HepG2 (cell line): ENCODE data around the gene OASL. TPM values are rescaled to one million over a fixed set of nuclear protein-coding genes. Genes with fewer than 3 reads are reported as not detected.

ENCODE experiments used
- ARNT ChIP-seq: fragments of 450-650 bp; IDR thresholded peaks from 2 replicates; pipeline ENCODE4 v1.6.1; 2017
- MED8 ChIP-seq: sonication (generic); formaldehyde crosslinking; IDR thresholded peaks from 2 replicates; pipeline ENCODE4 v1.8.1; 2023; ENCODE audit warnings: mild to moderate bottlenecking, missing genetic modification reagents; ENCODE audit not compliant: insufficient replicate concordance
- PCBP1 ChIP-seq: fragments of 200-400 bp; formaldehyde crosslinking; IDR thresholded peaks from 2 replicates; pipeline ENCODE4 v1.6.1; 2017; ENCODE audit warnings: mild to moderate bottlenecking, low read depth, low read length, borderline replicate concordance
- ZFP1 ChIP-seq: IDR thresholded peaks from 2 replicates; pipeline ENCODE4 v1.6.1; 2016
- ZNF232 ChIP-seq: sonication (generic); formaldehyde crosslinking; IDR thresholded peaks from 2 replicates; pipeline ENCODE4 v1.4.0; 2020; ENCODE audit warnings: missing genetic modification reagents, borderline replicate concordance
- ZNF543 ChIP-seq: sonication (generic); formaldehyde crosslinking; IDR thresholded peaks from 2 replicates; pipeline ENCODE4 v1.4.0; 2020; ENCODE audit warnings: mild to moderate bottlenecking, missing genetic modification reagents
- ZNF772 ChIP-seq: sonication (generic); formaldehyde crosslinking; IDR thresholded peaks from 2 replicates; pipeline ENCODE4 v1.5.0; 2020; ENCODE audit warnings: mild to moderate bottlenecking, missing genetic modification reagents
- polyA plus RNA-seq, 8 experiments: library from polyadenylated mRNA; depleted of rRNA in 3 of 8; stranded (reverse) in 7 of 8; unstranded in 1 of 8; fragments of >200 nt; fragmentation: Illumina TruSeq in 4 of 8; extraction: Trizol in 4 of 8; gene quantifications; 2 replicates each; pipeline versions ENCODE4 v1.2.1 to v1.2.3, GENCODE V29; 2011 to 2016; ENCODE audit warnings: low read depth in 4 of 8, missing spikeins in 1 of 8, mixed read lengths in 1 of 8; ENCODE audit not compliant: insufficient read depth in 1 of 8
- total RNA-seq, 5 experiments: library from RNA; depleted of rRNA; stranded (reverse); fragments of >200 nt; fragmentation: Illumina TruSeq; extraction: Trizol; gene quantifications; 2 replicates each; pipeline ENCODE4 v1.2.3, GENCODE V29; 2016; ENCODE audit warnings: low read depth in 1 of 5
- TF ChIP-seq, protein P1 (sequence below): sonication (generic); formaldehyde crosslinking; IDR thresholded peaks from 2 replicates; pipeline ENCODE4 v1.5.1; 2020; ENCODE audit warnings: mild to moderate bottlenecking, moderate library complexity, missing genetic modification reagents
- TF ChIP-seq, protein P2 (sequence below): sonication (generic); formaldehyde crosslinking; conservative IDR thresholded peaks from 2 replicates; pipeline ENCODE4 v1.4.0; 2020; ENCODE audit warnings: missing genetic modification reagents
- TF ChIP-seq, protein P3 (sequence below): IDR thresholded peaks from 2 replicates; pipeline ENCODE4 v1.6.1; 2012; ENCODE audit warnings: low read length, improper control_type of control experiment
- TF ChIP-seq, protein P4 (sequence below): sonication (generic); formaldehyde crosslinking; IDR thresholded peaks from 2 replicates; pipeline ENCODE4 v1.4.0; 2020; ENCODE audit warnings: missing genetic modification reagents, borderline replicate concordance
- TF ChIP-seq, protein P5 (sequence below): sonication (generic); formaldehyde crosslinking; IDR thresholded peaks from 2 replicates; pipeline ENCODE4 v1.8.0; 2022; ENCODE audit warnings: mild to moderate bottlenecking, missing genetic modification reagents, moderate library complexity
- TF ChIP-seq, protein P6 (sequence below): IDR thresholded peaks from 2 replicates; pipeline ENCODE4 v1.6.1; 2016; ENCODE audit warnings: missing compliant biosample characterization, missing genetic modification reagents, borderline replicate concordance

The OASL gene
- total and polyA plus RNA-seq, 2 of the 13 experiments (the other 11 are each of a cell fraction or from before 2014, with no cell fraction given) = 0.11 to 0.22 TPM

DNA sequence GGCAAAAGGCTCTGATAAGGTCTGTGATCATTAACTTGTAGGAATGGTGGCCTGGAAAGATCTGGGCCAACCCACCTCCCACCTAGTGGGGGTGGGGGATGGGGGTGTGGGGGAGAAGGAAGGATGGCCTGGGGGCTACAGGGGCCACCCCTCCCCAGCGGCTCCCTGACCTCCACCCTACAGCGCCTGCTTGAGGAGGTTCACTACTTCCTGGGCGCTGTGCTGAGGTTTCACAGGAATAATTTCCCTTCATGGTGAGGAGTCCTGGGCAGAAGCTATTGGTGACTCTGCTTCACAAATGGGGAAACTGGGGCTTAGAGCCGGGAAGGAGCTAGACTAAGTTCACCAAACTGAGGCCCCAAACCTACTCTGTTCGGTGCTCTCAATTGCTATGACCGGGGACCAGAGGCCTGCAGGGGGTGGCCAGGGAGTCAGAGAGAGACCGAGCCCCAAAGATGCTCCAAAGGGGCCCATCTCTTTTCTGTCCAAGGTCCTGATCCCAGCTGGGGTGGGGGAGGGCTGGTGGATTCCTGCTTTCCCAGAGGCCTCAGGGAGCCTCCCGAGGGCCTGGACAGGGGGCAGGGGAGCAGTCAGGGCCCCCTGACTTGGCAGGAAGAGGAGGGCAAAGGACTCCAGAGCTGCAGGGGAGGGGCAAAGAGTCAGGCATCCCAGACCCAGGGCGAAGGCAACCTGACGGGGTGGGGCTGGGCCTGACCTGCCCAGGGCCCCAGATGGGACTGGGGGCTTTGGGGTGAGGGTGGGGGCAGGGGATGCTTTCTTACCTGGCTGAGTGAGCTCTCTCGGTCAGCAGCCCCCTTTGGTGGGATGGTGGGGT is 59.0 kb downstream of the OASL start (continued):
- peak; percentile 77; the same call in 1 of the 2 replicates for TF ChIP-seq PCBP1
- TF ChIP-seq ZNF772 (CRISPR knock-in tag) = peak; percentile 80; the same call in 1 of the 2 replicates
- TF ChIP-seq ZFP1 (CRISPR knock-in tag) = no peak
- TF ChIP-seq, protein P1, sequence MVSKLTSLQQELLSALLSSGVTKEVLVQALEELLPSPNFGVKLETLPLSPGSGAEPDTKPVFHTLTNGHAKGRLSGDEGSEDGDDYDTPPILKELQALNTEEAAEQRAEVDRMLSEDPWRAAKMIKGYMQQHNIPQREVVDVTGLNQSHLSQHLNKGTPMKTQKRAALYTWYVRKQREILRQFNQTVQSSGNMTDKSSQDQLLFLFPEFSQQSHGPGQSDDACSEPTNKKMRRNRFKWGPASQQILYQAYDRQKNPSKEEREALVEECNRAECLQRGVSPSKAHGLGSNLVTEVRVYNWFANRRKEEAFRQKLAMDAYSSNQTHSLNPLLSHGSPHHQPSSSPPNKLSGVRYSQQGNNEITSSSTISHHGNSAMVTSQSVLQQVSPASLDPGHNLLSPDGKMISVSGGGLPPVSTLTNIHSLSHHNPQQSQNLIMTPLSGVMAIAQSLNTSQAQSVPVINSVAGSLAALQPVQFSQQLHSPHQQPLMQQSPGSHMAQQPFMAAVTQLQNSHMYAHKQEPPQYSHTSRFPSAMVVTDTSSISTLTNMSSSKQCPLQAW = peak; percentile 76
- TF ChIP-seq ZNF543 (CRISPR knock-in tag) = peak; percentile 89
- TF ChIP-seq MED8 (CRISPR knock-in tag) = peak; percentile 91
- TF ChIP-seq, protein P2, sequence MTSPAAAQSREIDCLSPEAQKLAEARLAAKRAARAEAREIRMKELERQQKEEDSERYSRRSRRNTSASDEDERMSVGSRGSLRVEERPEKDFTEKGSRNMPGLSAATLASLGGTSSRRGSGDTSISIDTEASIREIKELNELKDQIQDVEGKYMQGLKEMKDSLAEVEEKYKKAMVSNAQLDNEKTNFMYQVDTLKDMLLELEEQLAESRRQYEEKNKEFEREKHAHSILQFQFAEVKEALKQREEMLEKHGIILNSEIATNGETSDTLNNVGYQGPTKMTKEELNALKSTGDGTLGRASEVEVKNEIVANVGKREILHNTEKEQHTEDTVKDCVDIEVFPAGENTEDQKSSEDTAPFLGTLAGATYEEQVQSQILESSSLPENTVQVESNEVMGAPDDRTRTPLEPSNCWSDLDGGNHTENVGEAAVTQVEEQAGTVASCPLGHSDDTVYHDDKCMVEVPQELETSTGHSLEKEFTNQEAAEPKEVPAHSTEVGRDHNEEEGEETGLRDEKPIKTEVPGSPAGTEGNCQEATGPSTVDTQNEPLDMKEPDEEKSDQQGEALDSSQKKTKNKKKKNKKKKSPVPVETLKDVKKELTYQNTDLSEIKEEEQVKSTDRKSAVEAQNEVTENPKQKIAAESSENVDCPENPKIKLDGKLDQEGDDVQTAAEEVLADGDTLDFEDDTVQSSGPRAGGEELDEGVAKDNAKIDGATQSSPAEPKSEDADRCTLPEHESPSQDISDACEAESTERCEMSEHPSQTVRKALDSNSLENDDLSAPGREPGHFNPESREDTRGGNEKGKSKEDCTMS = no peak
- TF ChIP-seq ARNT = no peak
- TF ChIP-seq, protein P3, sequence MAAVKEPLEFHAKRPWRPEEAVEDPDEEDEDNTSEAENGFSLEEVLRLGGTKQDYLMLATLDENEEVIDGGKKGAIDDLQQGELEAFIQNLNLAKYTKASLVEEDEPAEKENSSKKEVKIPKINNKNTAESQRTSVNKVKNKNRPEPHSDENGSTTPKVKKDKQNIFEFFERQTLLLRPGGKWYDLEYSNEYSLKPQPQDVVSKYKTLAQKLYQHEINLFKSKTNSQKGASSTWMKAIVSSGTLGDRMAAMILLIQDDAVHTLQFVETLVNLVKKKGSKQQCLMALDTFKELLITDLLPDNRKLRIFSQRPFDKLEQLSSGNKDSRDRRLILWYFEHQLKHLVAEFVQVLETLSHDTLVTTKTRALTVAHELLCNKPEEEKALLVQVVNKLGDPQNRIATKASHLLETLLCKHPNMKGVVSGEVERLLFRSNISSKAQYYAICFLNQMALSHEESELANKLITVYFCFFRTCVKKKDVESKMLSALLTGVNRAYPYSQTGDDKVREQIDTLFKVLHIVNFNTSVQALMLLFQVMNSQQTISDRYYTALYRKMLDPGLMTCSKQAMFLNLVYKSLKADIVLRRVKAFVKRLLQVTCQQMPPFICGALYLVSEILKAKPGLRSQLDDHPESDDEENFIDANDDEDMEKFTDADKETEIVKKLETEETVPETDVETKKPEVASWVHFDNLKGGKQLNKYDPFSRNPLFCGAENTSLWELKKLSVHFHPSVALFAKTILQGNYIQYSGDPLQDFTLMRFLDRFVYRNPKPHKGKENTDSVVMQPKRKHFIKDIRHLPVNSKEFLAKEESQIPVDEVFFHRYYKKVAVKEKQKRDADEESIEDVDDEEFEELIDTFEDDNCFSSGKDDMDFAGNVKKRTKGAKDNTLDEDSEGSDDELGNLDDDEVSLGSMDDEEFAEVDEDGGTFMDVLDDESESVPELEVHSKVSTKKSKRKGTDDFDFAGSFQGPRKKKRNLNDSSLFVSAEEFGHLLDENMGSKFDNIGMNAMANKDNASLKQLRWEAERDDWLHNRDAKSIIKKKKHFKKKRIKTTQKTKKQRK = no peak
- TF ChIP-seq, protein P4, sequence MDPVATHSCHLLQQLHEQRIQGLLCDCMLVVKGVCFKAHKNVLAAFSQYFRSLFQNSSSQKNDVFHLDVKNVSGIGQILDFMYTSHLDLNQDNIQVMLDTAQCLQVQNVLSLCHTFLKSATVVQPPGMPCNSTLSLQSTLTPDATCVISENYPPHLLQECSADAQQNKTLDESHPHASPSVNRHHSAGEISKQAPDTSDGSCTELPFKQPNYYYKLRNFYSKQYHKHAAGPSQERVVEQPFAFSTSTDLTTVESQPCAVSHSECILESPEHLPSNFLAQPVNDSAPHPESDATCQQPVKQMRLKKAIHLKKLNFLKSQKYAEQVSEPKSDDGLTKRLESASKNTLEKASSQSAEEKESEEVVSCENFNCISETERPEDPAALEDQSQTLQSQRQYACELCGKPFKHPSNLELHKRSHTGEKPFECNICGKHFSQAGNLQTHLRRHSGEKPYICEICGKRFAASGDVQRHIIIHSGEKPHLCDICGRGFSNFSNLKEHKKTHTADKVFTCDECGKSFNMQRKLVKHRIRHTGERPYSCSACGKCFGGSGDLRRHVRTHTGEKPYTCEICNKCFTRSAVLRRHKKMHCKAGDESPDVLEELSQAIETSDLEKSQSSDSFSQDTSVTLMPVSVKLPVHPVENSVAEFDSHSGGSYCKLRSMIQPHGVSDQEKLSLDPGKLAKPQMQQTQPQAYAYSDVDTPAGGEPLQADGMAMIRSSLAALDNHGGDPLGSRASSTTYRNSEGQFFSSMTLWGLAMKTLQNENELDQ = no peak
- peak; percentile 62; the same call in 1 of the 2 replicates for TF ChIP-seq ZNF232 (CRISPR knock-in tag)
- TF ChIP-seq, protein P5, sequence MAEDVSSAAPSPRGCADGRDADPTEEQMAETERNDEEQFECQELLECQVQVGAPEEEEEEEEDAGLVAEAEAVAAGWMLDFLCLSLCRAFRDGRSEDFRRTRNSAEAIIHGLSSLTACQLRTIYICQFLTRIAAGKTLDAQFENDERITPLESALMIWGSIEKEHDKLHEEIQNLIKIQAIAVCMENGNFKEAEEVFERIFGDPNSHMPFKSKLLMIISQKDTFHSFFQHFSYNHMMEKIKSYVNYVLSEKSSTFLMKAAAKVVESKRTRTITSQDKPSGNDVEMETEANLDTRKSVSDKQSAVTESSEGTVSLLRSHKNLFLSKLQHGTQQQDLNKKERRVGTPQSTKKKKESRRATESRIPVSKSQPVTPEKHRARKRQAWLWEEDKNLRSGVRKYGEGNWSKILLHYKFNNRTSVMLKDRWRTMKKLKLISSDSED (CRISPR knock-in tag) = no peak
- TF ChIP-seq, protein P6, sequence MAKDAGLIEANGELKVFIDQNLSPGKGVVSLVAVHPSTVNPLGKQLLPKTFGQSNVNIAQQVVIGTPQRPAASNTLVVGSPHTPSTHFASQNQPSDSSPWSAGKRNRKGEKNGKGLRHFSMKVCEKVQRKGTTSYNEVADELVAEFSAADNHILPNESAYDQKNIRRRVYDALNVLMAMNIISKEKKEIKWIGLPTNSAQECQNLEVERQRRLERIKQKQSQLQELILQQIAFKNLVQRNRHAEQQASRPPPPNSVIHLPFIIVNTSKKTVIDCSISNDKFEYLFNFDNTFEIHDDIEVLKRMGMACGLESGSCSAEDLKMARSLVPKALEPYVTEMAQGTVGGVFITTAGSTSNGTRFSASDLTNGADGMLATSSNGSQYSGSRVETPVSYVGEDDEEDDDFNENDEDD (CRISPR knock-in tag) = no peak
